ENCODE data around the gene CPNE1.
"Not testable (repeated sequence)": the region's sequence is repeated elsewhere in the genome, so short reads cannot be mapped to it uniquely, and the experiment has no call there.

Gene CPNE1

DNA sequence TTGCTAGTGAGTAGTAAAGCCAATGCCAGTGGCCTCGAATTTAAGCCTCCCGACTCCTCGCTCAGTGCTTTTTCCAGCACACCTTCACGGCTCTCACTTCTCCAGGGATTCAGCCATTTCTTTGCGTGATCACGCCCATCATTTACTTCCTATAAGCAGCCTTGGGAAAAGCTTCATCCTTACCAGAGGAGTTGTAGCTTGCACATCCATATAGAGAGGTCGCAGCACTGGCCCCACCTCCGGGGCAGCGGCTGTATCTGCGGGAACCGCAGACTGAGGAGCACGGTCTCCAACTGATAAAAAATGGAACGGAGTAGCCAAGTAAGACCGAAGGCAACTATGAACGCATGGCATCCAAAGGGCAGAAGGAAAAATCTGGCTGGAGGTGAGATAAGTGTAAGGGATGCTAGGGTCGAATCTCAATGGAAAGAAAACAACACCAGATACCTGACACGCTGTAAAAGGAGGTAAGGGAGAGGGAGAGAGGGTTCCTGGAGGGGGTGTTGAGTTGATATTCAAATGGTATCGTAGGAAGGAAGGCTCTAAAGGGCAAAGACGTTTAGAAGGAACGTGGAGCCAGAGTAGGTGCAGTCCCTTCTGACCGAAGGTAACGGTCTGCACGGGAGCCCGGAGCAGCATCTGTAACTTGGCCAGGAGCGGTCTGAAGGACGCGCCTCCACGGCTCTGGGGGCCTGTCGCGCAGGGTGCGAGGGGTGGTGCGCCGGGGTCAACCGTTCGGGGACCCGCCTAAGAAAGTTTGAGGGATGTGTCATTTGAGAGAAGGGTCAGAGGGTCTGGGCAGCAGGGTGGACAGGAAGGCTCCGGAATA lies 33.8 kb upstream of the CPNE1 start:
- no peak for DNase-seq (ENCODE audit: low read depth)

DNA sequence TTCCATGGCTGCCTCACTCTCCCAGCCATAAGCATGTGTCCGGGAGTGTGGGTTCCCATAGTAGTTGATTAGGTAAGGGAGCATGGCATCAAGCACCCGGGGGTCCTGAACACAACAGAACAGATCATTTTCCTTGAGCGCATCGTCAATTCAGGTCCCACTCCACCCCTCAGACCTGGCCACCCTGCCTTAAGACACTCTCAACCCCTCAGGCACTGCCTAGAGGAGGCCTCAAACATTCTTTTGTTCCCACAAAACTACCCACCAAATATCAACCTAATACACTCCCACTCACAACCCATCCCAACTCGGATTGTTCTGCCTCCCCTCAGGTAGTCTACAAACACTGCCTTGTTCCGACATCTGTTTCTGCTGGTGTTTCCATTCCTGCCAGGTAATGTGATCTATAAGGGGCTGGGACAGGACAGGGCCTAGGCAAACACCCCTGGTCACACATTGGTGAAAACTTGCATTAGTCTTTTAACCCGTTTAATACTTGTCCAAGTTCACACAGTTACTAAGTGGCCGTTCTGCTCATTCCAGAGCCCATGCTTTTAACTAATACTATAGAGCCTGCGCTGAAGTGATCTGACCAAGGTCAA lies 33.1 kb upstream of the CPNE1 start:
- DNase-seq (ENCODE audit: low read depth): no peak

- no peak for DNase-seq (ENCODE audit: low read depth)
Measured at GRCh38 chr20:35695978-35696377, 31.3 kb upstream of the CPNE1 start.

DNA sequence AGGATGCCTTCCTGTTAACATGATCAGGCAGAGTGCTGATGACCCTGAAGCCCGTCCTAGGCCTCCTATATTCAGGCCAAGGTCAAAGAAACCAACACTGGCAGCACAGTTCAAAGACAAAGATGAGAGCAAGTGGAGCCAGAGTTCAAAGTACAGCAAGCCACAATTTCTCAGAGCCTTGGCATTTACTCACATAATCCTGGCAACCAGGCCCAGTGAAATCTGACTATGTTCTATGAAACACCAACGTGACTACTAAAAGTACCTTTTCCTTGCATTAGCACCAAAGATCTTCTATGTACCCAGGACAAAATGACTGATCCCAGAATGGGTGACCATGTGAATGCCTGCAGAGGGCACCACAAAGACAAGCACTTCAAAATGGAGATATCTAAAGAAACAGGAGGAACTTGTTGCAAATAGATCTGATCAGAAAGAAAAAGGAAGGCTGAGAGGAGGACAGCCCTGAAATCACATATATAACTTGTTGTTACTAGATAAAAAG lies 30.6 kb upstream of the CPNE1 start:
- DNase-seq (ENCODE audit: low read depth): no peak

- no peak for DNase-seq (ENCODE audit: low read depth)
Measured at GRCh38 chr20:35690265-35690664, 25.6 kb upstream of the CPNE1 start.

GRCh38 chr20:35686872-35687271 lies 22.2 kb upstream of the CPNE1 start:
- not testable (repeated sequence) for DNase-seq (ENCODE audit: low read depth)

GRCh38 chr20:35685368-35685767 lies 20.7 kb upstream of the CPNE1 start:
- not testable (repeated sequence) for DNase-seq (ENCODE audit: low read depth)

- DNase-seq (ENCODE audit: low read depth): no peak
Measured at GRCh38 chr20:35681960-35682359, 17.3 kb upstream of the CPNE1 start.

DNA sequence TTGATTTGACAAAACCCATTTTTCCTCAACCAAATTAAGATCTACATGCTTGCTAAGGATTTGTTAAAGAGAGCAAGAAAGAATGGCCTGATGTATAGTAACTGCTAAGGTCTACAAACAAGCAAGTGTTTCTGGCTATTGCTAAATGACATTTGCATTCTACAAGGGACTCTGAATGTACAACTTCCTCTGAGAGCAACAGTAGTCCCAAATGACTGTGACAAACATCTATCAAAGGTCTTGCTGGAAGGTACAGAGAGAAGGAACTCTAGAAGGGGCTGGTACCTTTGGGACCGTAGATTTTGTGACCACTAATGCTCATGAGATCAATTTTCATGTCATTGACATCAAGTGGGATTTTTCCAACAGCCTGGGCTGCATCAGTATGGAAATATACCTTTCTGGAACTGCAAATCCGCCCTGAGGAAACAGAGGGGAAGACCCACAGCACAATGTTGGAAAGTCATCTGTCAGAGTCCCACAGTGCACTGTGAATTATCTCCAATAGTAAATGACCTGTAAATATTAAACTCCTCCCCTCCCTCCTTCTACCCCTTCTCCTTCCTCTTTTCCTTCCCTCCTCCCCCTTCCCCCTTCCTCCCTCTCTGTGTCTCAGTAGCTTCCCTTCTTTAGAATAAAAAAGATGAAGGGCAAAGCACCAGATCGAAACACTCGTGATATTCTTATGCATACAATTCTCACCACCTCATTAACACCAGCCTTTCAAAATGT lies 15.9 kb upstream of the CPNE1 start:
- DNase-seq (ENCODE audit: low read depth): no peak

DNA sequence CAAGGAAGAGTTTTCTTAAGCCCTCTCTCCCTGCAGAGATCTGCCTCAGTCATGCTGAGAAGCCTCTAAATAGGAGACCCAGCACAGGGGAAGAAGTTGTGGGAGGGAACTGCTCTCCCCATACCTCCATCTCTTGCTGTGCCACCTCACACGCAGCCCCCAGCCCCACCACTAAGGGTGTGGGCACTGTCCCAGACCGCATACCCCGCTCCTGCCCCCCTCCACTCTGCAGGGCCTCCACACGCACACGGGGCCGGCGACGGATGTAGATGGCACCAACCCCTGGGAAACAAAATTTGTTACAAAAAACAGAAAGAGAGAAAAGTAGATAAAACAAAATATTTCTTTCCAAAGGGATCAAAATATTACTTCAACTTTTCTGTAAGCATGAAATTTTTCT lies 10.2 kb upstream of the CPNE1 start:
- no peak for DNase-seq (ENCODE audit: low read depth)

GRCh38 chr20:35673884-35674283 lies 9.2 kb upstream of the CPNE1 start:
- DNase-seq (ENCODE audit: low read depth): no peak

GRCh38 chr20:35669681-35670080 lies 5.0 kb upstream of the CPNE1 start:
- no peak for DNase-seq (ENCODE audit: low read depth)

DNA sequence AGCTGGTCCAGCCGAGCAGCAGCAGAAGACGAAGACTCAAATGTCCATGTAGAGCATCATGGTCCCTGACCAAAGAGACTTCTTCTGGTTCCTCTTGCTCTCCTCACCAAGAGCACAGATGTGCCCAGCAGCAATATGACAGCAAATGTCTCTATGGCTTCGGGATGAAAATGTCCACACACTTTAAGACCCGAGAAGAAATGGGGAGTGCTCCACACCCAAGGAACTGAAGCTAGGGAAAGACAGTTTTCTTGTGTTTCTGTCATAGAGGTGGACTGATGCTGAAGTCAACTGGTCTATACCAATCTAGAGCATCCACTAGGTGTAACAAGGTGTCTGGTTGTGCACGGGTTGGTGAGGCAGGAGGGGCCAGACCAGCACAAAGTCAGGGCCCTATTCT lies 4.5 kb upstream of the CPNE1 start:
- no peak for DNase-seq (ENCODE audit: low read depth)

GRCh38 chr20:35665949-35666288 lies 1.2 kb upstream of the CPNE1 start:
- no peak for DNase-seq (ENCODE audit: low read depth)

DNA sequence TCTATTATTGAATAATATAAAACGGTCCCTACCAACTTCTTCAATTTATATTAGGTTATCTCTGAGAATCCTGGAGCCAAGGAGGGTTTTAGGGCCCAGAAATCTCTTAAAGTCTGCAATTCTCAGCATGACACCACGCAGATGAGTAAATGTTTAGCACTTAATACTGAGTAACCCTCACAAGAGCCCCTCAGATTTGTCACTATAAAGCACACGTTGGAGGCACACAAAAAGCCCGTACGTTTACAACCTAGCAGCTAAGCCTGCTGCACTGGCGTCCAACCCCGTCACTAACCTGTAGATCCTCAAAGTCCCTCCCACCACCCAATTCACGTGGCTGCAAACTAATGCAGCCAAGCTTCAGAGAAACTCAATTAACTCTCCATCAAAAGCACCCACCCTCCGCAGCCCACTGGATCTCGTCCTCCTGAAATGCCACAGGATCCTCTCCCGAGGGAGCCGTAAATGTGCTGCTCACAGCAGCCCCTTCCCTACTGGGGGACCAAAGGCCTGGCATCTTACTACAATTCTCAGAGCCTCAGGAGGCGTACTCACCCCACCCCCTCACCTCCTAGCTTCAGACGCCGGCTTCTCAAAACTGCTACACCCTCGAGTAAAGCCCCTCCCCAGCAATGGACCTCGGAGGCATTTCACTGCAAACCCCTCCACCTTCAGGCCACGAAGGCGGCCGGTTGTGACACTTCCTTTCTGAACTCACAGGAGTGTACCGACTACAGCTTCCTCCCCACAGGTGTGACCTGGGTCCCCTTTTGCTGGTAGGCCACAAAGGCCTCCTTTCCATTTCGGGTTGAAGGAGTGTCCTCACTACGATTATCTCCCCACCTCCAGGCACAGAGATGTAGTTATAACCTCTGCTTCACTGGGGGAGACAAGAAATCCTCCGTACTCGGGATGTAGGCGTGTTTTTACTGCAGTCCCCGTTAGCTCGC lies 909 bp downstream of the CPNE1 start:
- peak; percentile 41 for DNase-seq (ENCODE audit: low read depth)

- no peak for DNase-seq (ENCODE audit: low read depth)
Measured at GRCh38 chr20:35662551-35662950, 2.1 kb downstream of the CPNE1 start.

DNA sequence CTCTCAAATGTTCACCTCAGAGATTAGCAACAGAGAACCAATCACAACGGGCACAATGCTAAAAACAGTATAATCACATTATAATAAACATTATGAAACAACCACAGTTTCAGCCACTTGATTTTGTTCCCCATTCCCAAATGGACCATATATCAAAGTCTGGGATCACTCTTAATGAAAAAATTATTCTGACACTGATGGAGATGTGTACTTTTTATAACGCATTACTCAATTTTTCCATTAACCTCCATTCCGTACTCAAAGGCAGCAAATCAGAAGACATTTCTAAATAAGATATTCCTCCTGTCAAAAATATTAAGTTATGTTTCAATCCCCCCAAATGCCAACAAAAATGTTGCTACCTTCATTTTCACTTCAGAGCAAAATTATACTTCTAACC lies 2.8 kb downstream of the CPNE1 start:
- no peak for DNase-seq (ENCODE audit: low read depth)

DNA sequence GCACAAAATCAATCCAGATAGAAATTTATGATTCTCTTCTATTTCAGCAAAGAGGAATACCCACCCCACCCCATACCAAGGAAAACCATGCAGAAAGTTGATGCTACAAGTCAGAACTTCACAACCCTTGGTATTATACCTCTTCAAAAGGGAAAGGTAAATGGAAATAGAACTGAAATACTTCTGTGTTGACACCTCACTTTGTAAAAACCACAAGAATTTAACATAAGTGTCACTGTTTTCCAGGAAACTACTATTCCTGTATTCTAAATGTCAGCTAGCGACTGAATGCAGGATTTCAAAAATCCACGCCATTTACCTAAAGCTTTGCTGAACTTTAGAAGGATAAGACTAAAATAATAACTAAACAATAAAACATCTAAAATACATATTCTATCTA lies 3.6 kb downstream of the CPNE1 start:
- no peak for DNase-seq (ENCODE audit: low read depth)

GRCh38 chr20:35660122-35660937 lies 4.4 kb downstream of the CPNE1 start:
- no peak for DNase-seq (ENCODE audit: low read depth)

GRCh38 chr20:35657271-35657670 lies 7.4 kb downstream of the CPNE1 start:
- DNase-seq (ENCODE audit: low read depth): no peak

DNA sequence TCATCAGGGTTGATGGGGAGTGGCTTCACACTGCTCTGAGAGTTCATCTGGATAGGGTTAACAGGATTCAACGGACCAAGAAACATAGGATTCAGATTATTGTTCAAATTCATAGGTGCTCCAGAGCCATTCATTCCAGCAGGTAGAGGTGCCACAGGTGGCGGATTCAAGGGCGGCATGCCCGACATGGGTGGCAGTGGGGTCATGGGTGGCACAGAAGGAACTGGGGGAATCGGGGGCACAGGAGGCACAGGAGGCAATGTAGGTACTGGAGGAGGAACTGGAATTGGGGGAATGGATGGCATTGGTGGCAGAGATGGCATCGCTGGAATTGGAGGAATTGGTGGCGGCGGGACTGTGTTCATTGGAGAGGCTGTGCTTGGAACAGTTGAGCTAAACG lies 10.3 kb downstream of the CPNE1 start:
- DNase-seq (ENCODE audit: low read depth): no peak
